ENCODE data around the gene NPIPA5. TPM values are rescaled to one million over a fixed set of nuclear protein-coding genes. Genes with fewer than 3 reads are reported as not detected.

The NPIPA5 gene
- total RNA-seq, 6 donors from 2014 or later: 5.2 to 17.3 (median 9.6) TPM

Other genes with a start within 250 kb of the NPIPA5 start
- gene MPV17L, start 17.5 kb upstream of the NPIPA5 start, total RNA-seq: 1 to 10 TPM; 1.2 to 7.6 (median 2.4) TPM
- 10 to 100 TPM in 4 of 6 donors, 1 to 10 TPM in 2; 5.2 to 27.6 (median 16.1) TPM for gene BMERB1, start 56.3 kb upstream of the NPIPA5 start, total RNA-seq